HepG2 (cell line): ENCODE results near the gene DUS2. TPM values are rescaled to one million over a fixed set of nuclear protein-coding genes. Genes with fewer than 3 reads are reported as not detected.

Experiments used
- ARNTL ChIP-seq: sonication (generic); formaldehyde crosslinking; IDR thresholded peaks from 2 replicates; pipeline ENCODE4 v1.4.0; 2020; ENCODE audit warnings: mild to moderate bottlenecking, missing genetic modification reagents
- DRAP1 ChIP-seq: IDR thresholded peaks from 2 replicates; pipeline ENCODE4 v1.6.1; 2016; ENCODE audit warnings: missing genetic modification reagents, missing compliant biosample characterization
- ELF3 ChIP-seq: IDR thresholded peaks from 2 replicates; pipeline ENCODE4 v1.6.1; 2016; ENCODE audit warnings: missing genetic modification reagents, missing compliant biosample characterization
- FOXP1 ChIP-seq, 2 experiments: fragments of 450-650 bp in 1 of 2; IDR thresholded peaks; 2 replicates each; pipeline ENCODE4 v1.6.1; 2017 to 2018; ENCODE audit warnings: antibody characterized with exemption in 1 of 2
- HNRNPH1 ChIP-seq: fragments of 200-400 bp; formaldehyde crosslinking; optimal IDR thresholded peaks from 2 replicates; pipeline ENCODE3; 2017; ENCODE audit warnings: mild to moderate bottlenecking, low read depth, low read length
- IKZF4 ChIP-seq: sonication (generic); formaldehyde crosslinking; IDR thresholded peaks from 2 replicates; pipeline ENCODE4 v1.5.1; 2020; ENCODE audit warnings: borderline replicate concordance, mild to moderate bottlenecking, low read depth, missing genetic modification reagents; ENCODE audit errors: not compliant biosample characterization
- MBD4 ChIP-seq: IDR thresholded peaks from 2 replicates; pipeline ENCODE4 v1.6.1; 2012; ENCODE audit warnings: low read length, inconsistent platforms, borderline replicate concordance
- MED13 ChIP-seq: sonication (generic); formaldehyde crosslinking; IDR thresholded peaks from 2 replicates; pipeline ENCODE4 v1.5.0; 2020; ENCODE audit warnings: missing genetic modification reagents
- TEAD3 ChIP-seq: optimal IDR thresholded peaks from 2 replicates; pipeline ENCODE3; 2016; ENCODE audit warnings: borderline replicate concordance
- ZNF225 ChIP-seq: sonication (generic); formaldehyde crosslinking; IDR thresholded peaks from 2 replicates; pipeline ENCODE4 v1.4.0; 2020; ENCODE audit warnings: mild to moderate bottlenecking, missing genetic modification reagents
- ZNF460 ChIP-seq: sonication (generic); formaldehyde crosslinking; IDR thresholded peaks from 2 replicates; pipeline ENCODE4 v1.5.1; 2020; ENCODE audit warnings: missing genetic modification reagents, mild to moderate bottlenecking, borderline replicate concordance
- ZNF577 ChIP-seq: sonication (generic); formaldehyde crosslinking; IDR thresholded peaks from 2 replicates; pipeline ENCODE4 v1.4.0; 2020; ENCODE audit warnings: mild to moderate bottlenecking, low read depth, missing genetic modification reagents, borderline replicate concordance
- ZNF605 ChIP-seq: sonication (generic); formaldehyde crosslinking; IDR thresholded peaks from 2 replicates; pipeline ENCODE4 v1.8.0; 2022; ENCODE audit warnings: mild to moderate bottlenecking, missing genetic modification reagents
- ZNF674 ChIP-seq: sonication (generic); formaldehyde crosslinking; IDR thresholded peaks from 2 replicates; pipeline ENCODE4 v1.5.0; 2020; ENCODE audit warnings: low read depth, mild to moderate bottlenecking, missing genetic modification reagents
- ZNF713 ChIP-seq: sonication (generic); formaldehyde crosslinking; IDR thresholded peaks from 2 replicates; pipeline ENCODE4 v1.4.0; 2020; ENCODE audit warnings: mild to moderate bottlenecking, missing genetic modification reagents
- ZSCAN21 ChIP-seq: sonication (generic); formaldehyde crosslinking; IDR thresholded peaks from 2 replicates; pipeline ENCODE4 v1.8.0; 2022; ENCODE audit warnings: mild to moderate bottlenecking, missing genetic modification reagents, moderate library complexity, borderline replicate concordance
- ZSCAN29 ChIP-seq: sonication (generic); formaldehyde crosslinking; conservative IDR thresholded peaks from 2 replicates; pipeline ENCODE4 v1.4.0; 2020; ENCODE audit warnings: mild to moderate bottlenecking, missing genetic modification reagents
- polyA plus RNA-seq, 8 experiments: library from polyadenylated mRNA; depleted of rRNA in 3 of 8; stranded (reverse) in 7 of 8; unstranded in 1 of 8; fragments of >200 nt; fragmentation: Illumina TruSeq in 4 of 8; extraction: Trizol in 4 of 8; gene quantifications; 2 replicates each; pipeline versions ENCODE4 v1.2.1 to v1.2.3, GENCODE V29; 2011 to 2016; ENCODE audit warnings: low read depth in 4 of 8, missing spikeins in 1 of 8, mixed read lengths in 1 of 8; ENCODE audit not compliant: insufficient read depth in 1 of 8
- total RNA-seq, 5 experiments: library from RNA; depleted of rRNA; stranded (reverse); fragments of >200 nt; fragmentation: Illumina TruSeq; extraction: Trizol; gene quantifications; 2 replicates each; pipeline ENCODE4 v1.2.3, GENCODE V29; 2016; ENCODE audit warnings: low read depth in 1 of 5
- TF ChIP-seq, protein P1 (sequence below), 2 experiments: sonication (generic) in 1 of 2; formaldehyde crosslinking in 1 of 2; IDR thresholded peaks; 2 replicates each; pipeline versions ENCODE4 v1.4.0 to v1.6.1; 2018 to 2020; ENCODE audit warnings: missing genetic modification reagents in 2 of 2, borderline replicate concordance in 1 of 2, low read depth in 1 of 2, mild to moderate bottlenecking in 1 of 2, missing biosample characterization in 1 of 2
- TF ChIP-seq, protein P2 (sequence below): sonication (generic); formaldehyde crosslinking; IDR thresholded peaks from 2 replicates; pipeline ENCODE4 v1.4.0; 2020; ENCODE audit warnings: missing genetic modification reagents

DUS2 gene
- total and polyA plus RNA-seq, 2 of the 13 experiments (the other 11 are each of a cell fraction or from before 2014, with no cell fraction given): 17.8 to 25.1 TPM

GRCh38 chr16:68091380-68092261 is 68.5 kb downstream of the DUS2 start (continued):
- TF ChIP-seq IKZF4 (CRISPR knock-in tag) (no peak), MBD4 (no peak), ZSCAN21 (CRISPR knock-in tag) (no peak), ZNF674 (no peak), ZNF460 (CRISPR knock-in tag) (no peak), ZSCAN29 (no peak), ZNF713 (CRISPR knock-in tag) (no peak), HNRNPH1 (no peak), ELF3 (CRISPR knock-in tag) (peak; percentile 17; the same call in 1 of the 2 replicates), TEAD3 (peak; percentile 20), ZNF605 (CRISPR knock-in tag) (no peak), FOXP1 (IDR thresholded peaks at IDR 0.05) (no peak), FOXP1 (CRISPR knock-in tag; IDR thresholded peaks at IDR 0.05) (peak; percentile 68; the same call in 1 of the 2 replicates), ZNF577 (CRISPR knock-in tag) (no peak), DRAP1 (CRISPR knock-in tag) (0 out of 2 replicates have a peak, but pooled peaks have one; percentile 31), ZNF225 (CRISPR knock-in tag) (no peak), ARNTL (CRISPR knock-in tag) (no peak), MED13 (CRISPR knock-in tag) (no peak)
- TF ChIP-seq, protein P1, sequence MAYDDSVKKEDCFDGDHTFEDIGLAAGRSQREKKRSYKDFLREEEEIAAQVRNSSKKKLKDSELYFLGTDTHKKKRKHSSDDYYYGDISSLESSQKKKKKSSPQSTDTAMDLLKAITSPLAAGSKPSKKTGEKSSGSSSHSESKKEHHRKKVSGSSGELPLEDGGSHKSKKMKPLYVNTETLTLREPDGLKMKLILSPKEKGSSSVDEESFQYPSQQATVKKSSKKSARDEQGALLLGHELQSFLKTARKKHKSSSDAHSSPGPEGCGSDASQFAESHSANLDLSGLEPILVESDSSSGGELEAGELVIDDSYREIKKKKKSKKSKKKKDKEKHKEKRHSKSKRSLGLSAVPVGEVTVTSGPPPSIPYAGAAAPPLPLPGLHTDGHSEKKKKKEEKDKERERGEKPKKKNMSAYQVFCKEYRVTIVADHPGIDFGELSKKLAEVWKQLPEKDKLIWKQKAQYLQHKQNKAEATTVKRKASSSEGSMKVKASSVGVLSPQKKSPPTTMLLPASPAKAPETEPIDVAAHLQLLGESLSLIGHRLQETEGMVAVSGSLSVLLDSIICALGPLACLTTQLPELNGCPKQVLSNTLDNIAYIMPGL (CRISPR knock-in tag; IDR thresholded peaks at IDR 0.05; ENCODE audit: borderline replicate concordance in 1 of 2, low read depth in 1 of 2): 0 out of 4 replicates have a peak, but pooled peaks of 1 of the 2 experiments have one; percentile 13
- TF ChIP-seq, protein P2, sequence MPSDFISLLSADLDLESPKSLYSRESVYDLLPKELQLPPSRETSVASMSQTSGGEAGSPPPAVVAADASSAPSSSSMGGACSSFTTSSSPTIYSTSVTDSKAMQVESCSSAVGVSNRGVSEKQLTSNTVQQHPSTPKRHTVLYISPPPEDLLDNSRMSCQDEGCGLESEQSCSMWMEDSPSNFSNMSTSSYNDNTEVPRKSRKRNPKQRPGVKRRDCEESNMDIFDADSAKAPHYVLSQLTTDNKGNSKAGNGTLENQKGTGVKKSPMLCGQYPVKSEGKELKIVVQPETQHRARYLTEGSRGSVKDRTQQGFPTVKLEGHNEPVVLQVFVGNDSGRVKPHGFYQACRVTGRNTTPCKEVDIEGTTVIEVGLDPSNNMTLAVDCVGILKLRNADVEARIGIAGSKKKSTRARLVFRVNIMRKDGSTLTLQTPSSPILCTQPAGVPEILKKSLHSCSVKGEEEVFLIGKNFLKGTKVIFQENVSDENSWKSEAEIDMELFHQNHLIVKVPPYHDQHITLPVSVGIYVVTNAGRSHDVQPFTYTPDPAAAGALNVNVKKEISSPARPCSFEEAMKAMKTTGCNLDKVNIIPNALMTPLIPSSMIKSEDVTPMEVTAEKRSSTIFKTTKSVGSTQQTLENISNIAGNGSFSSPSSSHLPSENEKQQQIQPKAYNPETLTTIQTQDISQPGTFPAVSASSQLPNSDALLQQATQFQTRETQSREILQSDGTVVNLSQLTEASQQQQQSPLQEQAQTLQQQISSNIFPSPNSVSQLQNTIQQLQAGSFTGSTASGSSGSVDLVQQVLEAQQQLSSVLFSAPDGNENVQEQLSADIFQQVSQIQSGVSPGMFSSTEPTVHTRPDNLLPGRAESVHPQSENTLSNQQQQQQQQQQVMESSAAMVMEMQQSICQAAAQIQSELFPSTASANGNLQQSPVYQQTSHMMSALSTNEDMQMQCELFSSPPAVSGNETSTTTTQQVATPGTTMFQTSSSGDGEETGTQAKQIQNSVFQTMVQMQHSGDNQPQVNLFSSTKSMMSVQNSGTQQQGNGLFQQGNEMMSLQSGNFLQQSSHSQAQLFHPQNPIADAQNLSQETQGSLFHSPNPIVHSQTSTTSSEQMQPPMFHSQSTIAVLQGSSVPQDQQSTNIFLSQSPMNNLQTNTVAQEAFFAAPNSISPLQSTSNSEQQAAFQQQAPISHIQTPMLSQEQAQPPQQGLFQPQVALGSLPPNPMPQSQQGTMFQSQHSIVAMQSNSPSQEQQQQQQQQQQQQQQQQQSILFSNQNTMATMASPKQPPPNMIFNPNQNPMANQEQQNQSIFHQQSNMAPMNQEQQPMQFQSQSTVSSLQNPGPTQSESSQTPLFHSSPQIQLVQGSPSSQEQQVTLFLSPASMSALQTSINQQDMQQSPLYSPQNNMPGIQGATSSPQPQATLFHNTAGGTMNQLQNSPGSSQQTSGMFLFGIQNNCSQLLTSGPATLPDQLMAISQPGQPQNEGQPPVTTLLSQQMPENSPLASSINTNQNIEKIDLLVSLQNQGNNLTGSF (CRISPR knock-in tag): no peak
